ENCODE measurements around the gene CD34.

The CD34 gene

DNA sequence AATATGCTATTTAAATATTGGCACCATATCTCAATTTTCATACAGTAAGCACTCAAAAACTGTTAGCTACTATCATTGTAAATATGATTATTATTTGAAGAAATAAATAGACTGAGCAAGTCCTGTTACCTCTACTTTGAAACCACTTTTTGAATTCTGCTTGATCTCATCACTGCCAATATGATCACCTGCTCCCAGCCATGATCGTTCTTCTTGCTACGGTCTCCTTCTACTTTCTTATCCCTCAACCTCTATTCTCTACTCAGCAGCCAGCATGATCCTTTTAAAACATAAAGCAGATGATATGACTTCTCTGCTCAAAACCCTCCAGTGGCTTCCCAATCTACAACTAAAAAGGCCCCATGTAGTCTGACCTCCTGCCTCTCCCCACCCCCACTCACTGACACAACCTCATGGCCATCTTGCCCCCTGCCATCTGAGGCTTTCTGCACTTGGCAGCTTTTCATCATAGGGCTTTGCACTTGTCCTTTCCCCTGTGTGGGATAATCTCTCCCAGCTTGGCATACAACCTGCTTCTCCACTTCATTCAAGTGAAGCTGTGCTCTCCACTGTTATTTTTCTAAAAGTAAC is 27.2 kb downstream of the CD34 start:
- CTCF ChIA-PET, result interaction anchor here (0.7 to 9.5 kb wide), 22 partner anchors 12 to 361 kb away, joined by 3 to 146 read pairs (median 12); no protein-coding TSS in a partner anchor
- POLR2A ChIA-PET, result interaction anchor here (1.5 kb wide), 1 partner anchor 15 kb away, joined by 3 read pairs; no protein-coding TSS in a partner anchor
- Histone ChIP-seq H3K27ac (ENCODE audit: extremely low read depth, low read depth, low read length) (no peak overlapping the region), H3K4me3 (ENCODE audit: low read depth, low read length) (no peak overlapping the region), H3K9me3 (ENCODE audit: control insufficient read depth, insufficient read depth, low read depth, low read length) (no peaks in the 10 kb centered on the region), H3K36me3 (ENCODE audit: control insufficient read depth in 2 of 2, insufficient read depth in 1 of 2, low read length in 2 of 2) (no peaks in the 10 kb centered on the region), H3K4me1 (ENCODE audit: control insufficient read depth, insufficient read depth, low read length) (no peaks in the 10 kb centered on the region)
- TF ChIP-seq KLF10 (tag by site-specific recombination; IDR thresholded peaks at IDR 0.05) (no peak), ZNF624 (tag by site-specific recombination; IDR thresholded peaks at IDR 0.05) (no peak), ZNF548 (tag by site-specific recombination; IDR thresholded peaks at IDR 0.05) (no peak), ZNF785 (tag by site-specific recombination; IDR thresholded peaks at IDR 0.05) (no peak), ZNF335 (tag by site-specific recombination; conservative IDR thresholded peaks at IDR 0.05) (no peak), ZNF473 (tag by site-specific recombination; IDR thresholded peaks at IDR 0.05) (no peak), ZNF292 (tag by site-specific recombination; IDR thresholded peaks at IDR 0.05; ENCODE audit: borderline replicate concordance, low read depth) (no peak)
- TF ChIP-seq, protein P1, sequence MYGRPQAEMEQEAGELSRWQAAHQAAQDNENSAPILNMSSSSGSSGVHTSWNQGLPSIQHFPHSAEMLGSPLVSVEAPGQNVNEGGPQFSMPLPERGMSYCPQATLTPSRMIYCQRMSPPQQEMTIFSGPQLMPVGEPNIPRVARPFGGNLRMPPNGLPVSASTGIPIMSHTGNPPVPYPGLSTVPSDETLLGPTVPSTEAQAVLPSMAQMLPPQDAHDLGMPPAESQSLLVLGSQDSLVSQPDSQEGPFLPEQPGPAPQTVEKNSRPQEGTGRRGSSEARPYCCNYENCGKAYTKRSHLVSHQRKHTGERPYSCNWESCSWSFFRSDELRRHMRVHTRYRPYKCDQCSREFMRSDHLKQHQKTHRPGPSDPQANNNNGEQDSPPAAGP (tag by site-specific recombination; IDR thresholded peaks at IDR 0.05), result no peak
- TF ChIP-seq, protein P2, sequence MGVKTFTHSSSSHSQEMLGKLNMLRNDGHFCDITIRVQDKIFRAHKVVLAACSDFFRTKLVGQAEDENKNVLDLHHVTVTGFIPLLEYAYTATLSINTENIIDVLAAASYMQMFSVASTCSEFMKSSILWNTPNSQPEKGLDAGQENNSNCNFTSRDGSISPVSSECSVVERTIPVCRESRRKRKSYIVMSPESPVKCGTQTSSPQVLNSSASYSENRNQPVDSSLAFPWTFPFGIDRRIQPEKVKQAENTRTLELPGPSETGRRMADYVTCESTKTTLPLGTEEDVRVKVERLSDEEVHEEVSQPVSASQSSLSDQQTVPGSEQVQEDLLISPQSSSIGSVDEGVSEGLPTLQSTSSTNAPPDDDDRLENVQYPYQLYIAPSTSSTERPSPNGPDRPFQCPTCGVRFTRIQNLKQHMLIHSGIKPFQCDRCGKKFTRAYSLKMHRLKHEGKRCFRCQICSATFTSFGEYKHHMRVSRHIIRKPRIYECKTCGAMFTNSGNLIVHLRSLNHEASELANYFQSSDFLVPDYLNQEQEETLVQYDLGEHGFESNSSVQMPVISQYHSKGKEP (tag by site-specific recombination; IDR thresholded peaks at IDR 0.05), result no peak
- TF ChIP-seq, protein P3, sequence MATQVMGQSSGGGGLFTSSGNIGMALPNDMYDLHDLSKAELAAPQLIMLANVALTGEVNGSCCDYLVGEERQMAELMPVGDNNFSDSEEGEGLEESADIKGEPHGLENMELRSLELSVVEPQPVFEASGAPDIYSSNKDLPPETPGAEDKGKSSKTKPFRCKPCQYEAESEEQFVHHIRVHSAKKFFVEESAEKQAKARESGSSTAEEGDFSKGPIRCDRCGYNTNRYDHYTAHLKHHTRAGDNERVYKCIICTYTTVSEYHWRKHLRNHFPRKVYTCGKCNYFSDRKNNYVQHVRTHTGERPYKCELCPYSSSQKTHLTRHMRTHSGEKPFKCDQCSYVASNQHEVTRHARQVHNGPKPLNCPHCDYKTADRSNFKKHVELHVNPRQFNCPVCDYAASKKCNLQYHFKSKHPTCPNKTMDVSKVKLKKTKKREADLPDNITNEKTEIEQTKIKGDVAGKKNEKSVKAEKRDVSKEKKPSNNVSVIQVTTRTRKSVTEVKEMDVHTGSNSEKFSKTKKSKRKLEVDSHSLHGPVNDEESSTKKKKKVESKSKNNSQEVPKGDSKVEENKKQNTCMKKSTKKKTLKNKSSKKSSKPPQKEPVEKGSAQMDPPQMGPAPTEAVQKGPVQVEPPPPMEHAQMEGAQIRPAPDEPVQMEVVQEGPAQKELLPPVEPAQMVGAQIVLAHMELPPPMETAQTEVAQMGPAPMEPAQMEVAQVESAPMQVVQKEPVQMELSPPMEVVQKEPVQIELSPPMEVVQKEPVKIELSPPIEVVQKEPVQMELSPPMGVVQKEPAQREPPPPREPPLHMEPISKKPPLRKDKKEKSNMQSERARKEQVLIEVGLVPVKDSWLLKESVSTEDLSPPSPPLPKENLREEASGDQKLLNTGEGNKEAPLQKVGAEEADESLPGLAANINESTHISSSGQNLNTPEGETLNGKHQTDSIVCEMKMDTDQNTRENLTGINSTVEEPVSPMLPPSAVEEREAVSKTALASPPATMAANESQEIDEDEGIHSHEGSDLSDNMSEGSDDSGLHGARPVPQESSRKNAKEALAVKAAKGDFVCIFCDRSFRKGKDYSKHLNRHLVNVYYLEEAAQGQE (tag by site-specific recombination; IDR thresholded peaks at IDR 0.05), result no peak

DNA sequence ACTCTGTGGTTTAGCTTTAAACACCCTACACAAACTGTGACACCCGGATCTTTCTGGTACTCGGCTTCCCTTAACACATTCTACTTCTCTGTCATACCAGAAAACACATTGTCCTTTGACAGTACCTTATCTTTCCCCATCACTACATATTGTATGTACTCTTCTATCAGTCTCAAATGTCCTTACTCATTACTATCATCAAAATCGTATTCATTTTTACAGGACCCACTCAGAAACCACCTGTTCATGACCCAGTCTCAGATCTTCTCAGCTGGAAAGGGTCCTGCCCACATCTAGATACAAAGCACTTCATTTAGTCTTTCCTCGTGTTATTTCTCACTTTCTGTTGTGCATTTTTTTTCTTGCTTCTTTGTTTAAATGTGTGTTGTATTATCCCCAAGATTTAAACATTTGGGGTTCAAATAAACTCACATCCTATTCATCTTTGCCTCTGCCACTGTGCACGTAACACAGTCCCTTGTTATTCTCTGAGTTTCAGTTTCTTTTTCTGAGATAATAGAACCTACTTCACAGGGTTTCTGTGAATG is 27.7 kb downstream of the CD34 start:
- H3K9me3 ChIP-seq (ENCODE audit: control insufficient read depth, insufficient read depth, low read depth, low read length), result no peaks in the 10 kb centered on the region
- ChIA-PET CTCF (interaction anchor here (2.4 to 9.5 kb wide), 9 partner anchors 12 to 115 kb away, joined by 12 to 146 read pairs (median 31); no protein-coding TSS in a partner anchor), POLR2A (no interaction called here)
- H3K4me1 ChIP-seq (ENCODE audit: control insufficient read depth, insufficient read depth, low read length), result no peaks in the 10 kb centered on the region
- no peak overlapping the region for H3K4me3 ChIP-seq (ENCODE audit: low read depth, low read length)
- no peak overlapping the region for H3K27ac ChIP-seq (ENCODE audit: extremely low read depth, low read depth, low read length)
- H3K36me3 ChIP-seq (ENCODE audit: control insufficient read depth in 2 of 2, insufficient read depth in 1 of 2, low read length in 2 of 2), result no peaks in the 10 kb centered on the region
- TF ChIP-seq ZNF335 (tag by site-specific recombination; conservative IDR thresholded peaks at IDR 0.05) (no peak), ZNF600 (tag by site-specific recombination; IDR thresholded peaks at IDR 0.05) (no peak), ZNF37A (tag by site-specific recombination; IDR thresholded peaks at IDR 0.05) (no peak), FEZF1 (tag by site-specific recombination; IDR thresholded peaks at IDR 0.05) (no peak), ZNF175 (tag by site-specific recombination; IDR thresholded peaks at IDR 0.05) (no peak)
- TF ChIP-seq, protein P4, sequence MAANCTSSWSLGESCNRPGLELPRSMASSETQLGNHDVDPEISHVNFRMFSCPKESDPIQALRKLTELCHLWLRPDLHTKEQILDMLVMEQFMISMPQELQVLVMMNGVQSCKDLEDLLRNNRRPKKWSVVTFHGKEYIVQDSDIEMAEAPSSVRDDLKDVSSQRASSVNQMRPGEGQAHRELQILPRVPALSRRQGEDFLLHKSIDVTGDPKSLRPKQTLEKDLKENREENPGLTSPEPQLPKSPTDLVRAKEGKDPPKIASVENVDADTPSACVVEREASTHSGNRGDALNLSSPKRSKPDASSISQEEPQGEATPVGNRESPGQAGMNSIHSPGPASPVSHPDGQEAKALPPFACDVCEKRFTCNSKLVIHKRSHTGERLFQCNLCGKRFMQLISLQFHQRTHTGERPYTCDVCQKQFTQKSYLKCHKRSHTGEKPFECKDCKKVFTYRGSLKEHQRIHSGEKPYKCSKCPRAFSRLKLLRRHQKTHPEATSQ (tag by site-specific recombination; IDR thresholded peaks at IDR 0.05), result no peak
- TF ChIP-seq, protein P5, sequence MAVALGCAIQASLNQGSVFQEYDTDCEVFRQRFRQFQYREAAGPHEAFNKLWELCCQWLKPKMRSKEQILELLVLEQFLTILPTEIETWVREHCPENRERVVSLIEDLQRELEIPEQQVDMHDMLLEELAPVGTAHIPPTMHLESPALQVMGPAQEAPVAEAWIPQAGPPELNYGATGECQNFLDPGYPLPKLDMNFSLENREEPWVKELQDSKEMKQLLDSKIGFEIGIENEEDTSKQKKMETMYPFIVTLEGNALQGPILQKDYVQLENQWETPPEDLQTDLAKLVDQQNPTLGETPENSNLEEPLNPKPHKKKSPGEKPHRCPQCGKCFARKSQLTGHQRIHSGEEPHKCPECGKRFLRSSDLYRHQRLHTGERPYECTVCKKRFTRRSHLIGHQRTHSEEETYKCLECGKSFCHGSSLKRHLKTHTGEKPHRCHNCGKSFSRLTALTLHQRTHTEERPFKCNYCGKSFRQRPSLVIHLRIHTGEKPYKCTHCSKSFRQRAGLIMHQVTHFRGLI (tag by site-specific recombination; IDR thresholded peaks at IDR 0.05), result no peak
- TF ChIP-seq, protein P6, sequence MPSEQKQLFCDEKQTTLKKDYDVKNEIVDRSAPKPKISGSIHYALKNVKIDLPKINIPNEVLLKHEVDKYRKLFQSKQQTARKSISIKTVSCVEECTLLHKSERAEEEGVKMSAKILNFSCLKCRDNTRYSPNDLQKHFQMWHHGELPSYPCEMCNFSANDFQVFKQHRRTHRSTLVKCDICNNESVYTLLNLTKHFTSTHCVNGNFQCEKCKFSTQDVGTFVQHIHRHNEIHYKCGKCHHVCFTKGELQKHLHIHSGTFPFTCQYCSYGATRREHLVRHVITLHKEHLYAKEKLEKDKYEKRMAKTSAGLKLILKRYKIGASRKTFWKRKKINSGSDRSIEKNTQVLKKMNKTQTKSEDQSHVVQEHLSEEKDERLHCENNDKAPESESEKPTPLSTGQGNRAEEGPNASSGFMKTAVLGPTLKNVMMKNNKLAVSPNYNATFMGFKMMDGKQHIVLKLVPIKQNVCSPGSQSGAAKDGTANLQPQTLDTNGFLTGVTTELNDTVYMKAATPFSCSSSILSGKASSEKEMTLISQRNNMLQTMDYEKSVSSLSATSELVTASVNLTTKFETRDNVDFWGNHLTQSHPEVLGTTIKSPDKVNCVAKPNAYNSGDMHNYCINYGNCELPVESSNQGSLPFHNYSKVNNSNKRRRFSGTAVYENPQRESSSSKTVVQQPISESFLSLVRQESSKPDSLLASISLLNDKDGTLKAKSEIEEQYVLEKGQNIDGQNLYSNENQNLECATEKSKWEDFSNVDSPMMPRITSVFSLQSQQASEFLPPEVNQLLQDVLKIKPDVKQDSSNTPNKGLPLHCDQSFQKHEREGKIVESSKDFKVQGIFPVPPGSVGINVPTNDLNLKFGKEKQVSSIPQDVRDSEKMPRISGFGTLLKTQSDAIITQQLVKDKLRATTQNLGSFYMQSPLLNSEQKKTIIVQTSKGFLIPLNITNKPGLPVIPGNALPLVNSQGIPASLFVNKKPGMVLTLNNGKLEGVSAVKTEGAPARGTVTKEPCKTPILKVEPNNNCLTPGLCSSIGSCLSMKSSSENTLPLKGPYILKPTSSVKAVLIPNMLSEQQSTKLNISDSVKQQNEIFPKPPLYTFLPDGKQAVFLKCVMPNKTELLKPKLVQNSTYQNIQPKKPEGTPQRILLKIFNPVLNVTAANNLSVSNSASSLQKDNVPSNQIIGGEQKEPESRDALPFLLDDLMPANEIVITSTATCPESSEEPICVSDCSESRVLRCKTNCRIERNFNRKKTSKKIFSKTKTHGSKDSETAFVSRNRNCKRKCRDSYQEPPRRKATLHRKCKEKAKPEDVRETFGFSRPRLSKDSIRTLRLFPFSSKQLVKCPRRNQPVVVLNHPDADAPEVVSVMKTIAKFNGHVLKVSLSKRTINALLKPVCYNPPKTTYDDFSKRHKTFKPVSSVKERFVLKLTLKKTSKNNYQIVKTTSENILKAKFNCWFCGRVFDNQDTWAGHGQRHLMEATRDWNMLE (tag by site-specific recombination; conservative IDR thresholded peaks at IDR 0.05; ENCODE audit: low read depth), result no peak
- TF ChIP-seq, protein P7, sequence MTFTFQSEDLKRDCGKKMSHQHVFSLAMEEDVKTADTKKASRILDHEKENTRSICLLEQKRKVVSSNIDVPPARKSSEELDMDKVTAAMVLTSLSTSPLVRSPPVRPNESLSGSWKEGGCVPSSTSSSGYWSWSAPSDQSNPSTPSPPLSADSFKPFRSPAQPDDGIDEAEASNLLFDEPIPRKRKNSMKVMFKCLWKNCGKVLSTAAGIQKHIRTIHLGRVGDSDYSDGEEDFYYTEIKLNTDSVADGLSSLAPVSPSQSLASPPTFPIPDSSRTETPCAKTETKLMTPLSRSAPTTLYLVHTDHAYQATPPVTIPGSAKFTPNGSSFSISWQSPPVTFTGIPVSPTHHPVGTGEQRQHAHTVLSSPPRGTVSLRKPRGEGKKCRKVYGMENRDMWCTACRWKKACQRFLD (tag by site-specific recombination; IDR thresholded peaks at IDR 0.05), result no peak

All from HEK293 (cell line).